HG03571 (cell line): Measurements from ENCODE around the gene WDR20.
"Not testable (repeated sequence)": the region's sequence is repeated elsewhere in the genome, so short reads cannot be mapped to it uniquely, and the experiment has no call there.

Experiments used
- ATAC-seq: cut with Tn5 transposase; IDR thresholded peaks from one replicate; pipeline ENCODE4 v1.9.1; 2021; ENCODE audit not compliant: unreplicated experiment

WDR20 gene

DNA sequence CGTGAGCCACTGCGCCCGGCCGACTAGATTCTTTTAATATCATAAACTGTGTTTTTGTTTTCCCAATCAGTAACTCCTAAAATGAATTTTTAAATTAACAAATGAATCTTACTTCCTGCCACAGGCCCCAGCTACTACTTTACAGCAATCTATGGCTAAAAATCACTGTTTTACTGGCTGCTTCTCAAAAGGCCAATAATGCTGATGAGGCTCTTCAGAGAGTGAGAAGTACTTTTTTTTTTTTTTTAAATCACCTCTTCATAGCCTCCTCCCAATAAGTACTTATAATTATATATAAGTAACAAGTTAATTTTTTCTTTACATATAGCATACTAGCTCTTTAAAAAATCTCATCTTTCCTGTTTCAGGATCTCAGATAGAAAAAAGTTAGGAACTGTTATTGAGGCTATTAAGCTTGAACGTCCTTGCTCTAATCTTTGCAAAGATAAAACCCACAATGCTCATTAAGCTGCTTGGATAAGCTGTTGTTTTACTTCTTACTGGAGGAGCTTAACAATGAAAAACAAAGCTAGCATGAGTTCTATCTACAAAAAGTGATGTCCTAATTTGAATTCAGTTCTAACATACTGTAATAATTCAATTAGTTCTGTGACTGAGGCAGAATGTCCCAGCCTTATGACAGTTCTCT, 12.8 kb upstream of the WDR20 start:
- ATAC-seq: no peak

DNA sequence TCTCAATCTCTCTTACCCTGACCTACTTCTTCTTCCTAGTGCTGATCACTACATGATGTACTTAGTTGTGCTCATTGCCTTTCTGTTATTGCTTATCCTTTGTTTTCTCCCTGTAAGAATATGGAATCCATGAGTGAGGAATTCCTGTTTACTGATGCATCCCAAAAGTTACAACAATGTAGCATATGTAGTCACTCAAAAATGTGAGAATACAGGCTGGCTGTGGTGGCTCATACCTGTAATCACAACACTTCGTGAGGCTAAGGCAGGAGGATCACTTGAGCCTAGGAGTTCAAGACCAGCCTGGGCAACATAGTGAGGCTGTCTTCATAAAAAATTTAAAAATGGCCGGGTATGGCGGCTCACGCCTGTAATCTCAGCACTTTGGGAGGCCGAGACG, 8.0 kb upstream of the WDR20 start:
- no peak for ATAC-seq

DNA sequence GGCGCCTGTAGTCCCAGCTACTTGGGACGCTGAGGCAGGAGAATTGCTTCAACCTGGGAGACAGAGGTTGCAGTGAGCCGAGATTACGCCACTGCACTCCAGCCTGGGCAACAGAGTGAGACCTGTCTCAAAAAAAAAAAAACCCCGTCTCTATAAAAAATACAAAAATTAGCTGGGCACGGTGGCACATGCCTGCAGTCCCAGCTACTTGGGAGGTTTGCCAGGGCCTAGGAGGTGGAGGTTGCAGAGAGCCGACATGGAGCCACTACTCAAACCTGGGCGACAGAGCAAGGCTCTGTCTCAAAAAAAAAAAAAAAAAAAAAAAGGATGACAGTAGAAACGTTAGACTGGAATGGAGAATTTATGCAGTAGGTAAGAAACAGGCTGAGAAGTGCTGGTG, 5.7 kb upstream of the WDR20 start:
- ATAC-seq: not testable (repeated sequence)

DNA sequence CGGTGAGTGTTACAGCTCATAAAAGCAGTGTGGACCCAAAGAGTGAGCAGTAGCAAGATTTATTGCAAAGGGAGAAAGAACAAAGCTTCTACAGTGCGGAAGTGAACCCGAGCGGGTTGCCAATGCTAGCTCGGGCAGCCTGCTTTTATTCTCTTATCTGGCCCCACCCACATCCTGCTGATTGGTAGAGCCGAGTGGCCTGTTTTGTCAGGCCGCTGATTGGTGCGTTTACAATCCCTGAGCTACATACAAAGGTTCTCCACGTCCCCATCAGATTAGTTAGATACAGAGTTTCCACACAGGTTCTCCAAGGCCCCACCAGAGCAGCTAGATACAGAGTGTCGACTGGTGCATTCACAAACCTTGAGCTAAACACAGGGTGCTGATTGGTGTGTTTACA, 5.0 kb upstream of the WDR20 start:
- not testable (repeated sequence) for ATAC-seq

DNA sequence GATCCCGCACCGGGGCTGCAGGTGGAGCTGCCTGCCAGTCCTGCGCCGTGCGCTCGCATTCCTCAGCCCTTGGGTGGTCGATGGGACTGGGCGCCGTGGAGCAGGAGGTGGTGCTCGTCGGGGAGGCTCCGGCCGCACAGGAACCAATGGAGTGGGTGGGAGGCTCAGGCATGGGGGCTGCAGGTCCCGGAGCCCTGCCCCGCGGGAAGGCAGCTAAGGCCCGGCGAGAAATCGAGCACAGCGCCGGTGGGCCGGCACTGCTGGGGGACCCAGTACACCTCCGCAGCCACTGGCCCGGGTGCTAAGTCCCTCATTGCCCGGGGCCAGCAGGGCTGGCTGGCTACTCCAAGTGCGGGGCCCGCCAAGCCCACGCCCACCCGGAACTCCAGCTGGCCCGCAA, 4.2 kb upstream of the WDR20 start:
- not testable (repeated sequence) for ATAC-seq

GRCh38 chr14:102138535-102138934, 1.2 kb upstream of the WDR20 start:
- no peak for ATAC-seq

GRCh38 chr14:102138961-102139285, 774 bp upstream of the WDR20 start:
- no peak for ATAC-seq

DNA sequence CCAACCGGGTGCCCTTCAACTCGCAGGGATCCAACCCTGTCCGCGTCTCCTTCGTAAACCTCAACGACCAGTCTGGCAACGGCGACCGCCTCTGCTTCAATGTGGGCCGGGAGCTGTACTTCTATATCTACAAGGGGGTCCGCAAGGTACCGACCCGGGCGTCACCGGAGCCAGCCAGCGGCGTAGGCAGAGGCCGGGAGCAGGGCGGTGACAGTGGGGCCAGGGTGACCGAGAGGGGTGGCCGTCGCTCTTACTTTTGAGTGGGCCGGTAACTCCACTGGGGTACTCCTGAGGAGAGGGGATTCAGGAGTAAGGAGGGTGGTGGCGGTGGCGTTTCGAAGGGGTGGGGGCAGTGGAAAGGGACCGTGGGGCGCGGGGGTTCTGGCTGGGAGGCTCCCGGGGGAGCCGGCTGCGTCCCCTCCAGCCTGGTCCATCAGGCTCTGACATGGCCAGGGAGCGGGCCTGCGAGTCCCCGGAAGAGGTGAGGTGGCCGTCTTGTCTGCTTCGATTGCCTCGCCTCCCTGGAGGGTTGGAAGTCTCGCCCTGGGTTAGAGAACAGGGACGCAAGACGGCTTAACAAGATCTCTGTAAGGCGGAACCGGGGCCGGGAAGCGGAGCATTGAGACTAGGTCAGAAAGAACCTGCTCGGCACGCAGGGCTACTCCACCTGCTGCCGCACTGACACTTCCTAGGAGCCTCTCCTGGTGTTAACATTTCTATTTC, 491 bp downstream of the WDR20 start:
- peak; percentile 15 for ATAC-seq

DNA sequence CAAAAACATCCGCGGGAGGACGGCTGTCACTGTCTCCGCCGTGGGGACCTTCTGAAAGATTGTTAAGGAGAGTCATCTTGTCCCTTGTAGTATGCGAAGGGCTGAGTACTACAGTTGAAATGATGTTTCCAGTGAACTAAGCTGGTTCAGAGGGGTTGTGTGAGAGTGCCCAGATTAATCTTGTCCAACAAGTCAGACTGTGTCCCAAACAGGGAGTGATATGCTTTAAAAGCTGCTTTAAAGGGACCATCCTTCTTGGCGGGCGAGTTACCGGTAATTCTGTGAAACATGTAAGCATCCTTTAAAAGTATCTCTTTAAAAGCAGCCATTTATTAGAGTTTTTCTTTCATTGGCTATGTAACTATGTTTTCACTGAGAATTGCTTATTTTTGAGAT, 1.1 kb downstream of the WDR20 start:
- no peak for ATAC-seq

DNA sequence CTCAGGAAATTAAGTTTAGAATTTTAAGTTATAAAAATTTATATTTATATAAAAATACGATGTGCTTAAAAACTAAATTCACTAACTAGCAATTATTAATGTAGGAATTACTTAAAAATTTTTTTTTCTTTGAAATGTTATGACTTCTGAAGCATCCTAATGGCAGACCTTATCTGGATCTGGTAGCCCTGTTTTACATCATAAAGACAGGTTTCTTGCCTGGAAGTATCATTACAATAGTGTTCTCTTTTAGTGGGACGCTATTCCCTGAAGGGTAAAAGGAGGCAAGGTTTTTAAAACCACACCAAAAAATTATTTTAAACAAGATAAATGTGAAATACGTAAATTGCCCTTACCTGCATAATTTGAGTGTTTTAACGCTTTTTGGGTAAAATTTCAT, 2.1 kb downstream of the WDR20 start:
- no peak for ATAC-seq

GRCh38 chr14:102144914-102145313, 5.2 kb downstream of the WDR20 start:
- ATAC-seq: no peak

GRCh38 chr14:102145395-102145794, 5.7 kb downstream of the WDR20 start:
- no peak for ATAC-seq

- ATAC-seq: no peak
These were observed 6.7 kb downstream of the WDR20 start for GRCh38 chr14:102146423-102146822.

DNA sequence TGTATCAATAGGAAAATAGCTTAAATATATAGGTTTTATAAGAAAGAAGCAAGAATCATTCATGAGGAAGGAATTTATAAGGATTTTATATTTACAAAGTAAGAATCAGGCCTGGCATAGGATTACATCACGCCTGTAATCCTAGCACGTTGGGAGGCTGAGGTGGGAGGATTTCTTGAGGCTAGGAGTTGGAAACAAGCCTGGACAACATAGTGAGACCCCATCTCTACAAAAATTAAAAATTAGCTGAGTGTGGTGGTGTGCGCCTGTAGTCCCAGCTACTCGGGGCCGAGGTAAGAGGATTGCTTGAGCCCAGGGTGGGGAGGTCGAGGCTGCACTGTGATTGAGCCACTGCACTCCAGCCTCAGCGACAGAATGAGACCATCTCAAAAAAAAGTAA, 10.4 kb downstream of the WDR20 start:
- no peak for ATAC-seq

DNA sequence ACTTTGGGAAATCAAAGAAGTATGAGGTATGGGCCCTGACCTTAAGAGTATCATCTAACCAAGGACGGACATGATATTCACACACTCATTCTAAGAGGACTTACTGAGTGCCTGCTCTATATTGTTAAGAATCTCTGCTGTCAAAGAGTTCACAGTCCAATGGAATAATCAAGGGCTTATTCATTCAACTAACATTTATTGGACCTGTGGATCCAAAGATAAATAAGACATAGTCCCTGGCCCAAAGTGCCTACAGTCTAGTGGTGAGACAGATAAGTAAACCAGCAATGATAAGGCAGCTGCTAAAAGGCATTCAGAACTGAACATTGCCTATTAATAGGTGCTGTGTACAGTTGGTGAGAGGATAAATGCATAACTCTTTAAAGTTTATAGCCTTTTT, 11.0 kb downstream of the WDR20 start:
- ATAC-seq: no peak

DNA sequence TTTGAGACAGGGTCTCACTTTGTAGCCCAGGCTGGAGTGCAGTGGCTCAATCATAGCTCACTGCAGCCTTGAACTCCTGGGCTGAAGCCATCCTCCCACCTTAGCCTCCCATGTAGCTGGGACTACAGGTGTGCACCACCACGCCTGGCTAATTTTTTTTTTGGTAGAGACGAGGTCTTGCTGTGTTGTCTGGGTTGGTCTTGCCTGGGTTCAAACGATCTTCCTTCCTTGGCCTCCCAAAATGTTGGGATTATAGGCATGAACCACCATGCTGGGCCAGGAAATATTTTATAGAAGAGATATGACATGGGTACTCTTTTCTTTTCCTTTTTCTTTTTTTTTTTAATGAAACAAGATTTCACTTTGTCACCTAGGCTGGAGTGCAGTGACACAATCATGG, 11.7 kb downstream of the WDR20 start:
- ATAC-seq: not testable (repeated sequence)

- no peak for ATAC-seq
These were observed 14.4 kb downstream of the WDR20 start for GRCh38 chr14:102154121-102154520.

DNA sequence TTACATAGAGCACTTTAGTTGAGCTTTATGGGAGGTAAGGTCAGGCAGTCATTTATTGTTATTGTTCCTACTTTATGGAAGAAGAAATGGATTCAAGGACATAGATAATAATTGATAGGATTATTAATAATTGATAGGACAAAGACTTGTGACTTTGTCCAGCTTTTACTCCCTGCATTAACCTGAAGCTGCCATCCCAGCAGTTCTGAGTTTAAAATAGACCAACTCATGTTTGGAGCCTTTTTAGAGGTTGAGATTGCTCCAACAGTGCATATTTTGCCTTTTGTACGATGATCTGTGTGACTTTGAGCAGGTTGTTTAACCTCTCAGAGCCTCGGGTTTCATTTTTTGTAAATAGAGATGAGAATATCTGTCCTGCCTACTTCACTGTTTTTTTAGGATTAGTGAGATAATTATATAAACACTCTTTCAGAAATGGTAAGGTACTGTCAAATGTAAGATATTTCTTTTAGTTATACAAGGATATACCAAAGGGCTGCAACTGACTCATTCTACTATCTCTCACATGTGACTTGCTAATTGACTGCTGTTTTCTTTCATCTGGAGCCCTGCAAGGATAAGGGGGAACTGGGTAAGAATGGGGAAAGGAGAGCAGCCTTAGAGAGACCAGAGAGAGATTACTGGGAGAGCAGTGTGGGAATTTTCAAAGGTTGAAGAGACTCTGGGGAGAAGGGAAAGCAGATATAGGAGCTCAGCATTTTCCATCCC, 15.3 kb downstream of the WDR20 start:
- ATAC-seq: no peak

DNA sequence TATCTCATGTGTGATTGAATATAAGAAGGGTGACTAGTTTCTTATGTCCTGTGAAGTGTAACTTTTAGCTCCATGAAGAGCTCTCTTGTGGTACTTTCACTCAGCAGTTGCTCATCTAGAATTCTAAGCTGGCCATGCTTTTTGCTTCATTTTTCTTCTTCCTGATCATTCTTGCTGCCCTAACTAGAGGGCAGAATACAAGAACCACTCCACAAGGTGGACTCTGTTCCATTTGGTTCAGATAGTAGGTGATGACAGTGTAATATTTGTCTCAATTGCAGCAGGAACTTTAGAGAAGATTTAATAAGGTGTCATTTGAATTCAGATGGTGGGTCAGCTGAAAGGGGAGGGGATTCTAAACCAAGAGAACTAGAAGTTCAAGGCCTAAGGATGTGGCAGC, 17.6 kb downstream of the WDR20 start:
- ATAC-seq: no peak

DNA sequence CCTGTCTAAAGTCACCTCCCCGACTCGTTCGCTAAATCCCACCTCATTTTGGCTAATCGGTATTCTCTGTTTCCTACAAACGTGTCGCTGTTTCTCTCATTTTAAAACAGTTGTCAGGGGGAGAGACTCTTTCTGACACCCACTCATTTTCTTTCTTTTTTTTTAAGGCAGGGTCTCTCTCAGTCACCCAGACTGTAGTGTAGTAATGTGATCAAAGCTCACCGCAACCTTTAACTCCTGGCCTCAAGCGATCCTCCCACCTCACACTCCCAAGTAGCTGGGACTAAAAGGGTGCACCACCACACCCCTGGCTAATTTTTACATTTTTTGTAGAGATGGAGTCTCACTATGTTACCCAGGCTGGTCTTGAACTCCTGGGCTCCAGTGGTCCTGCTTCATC, 19.1 kb downstream of the WDR20 start:
- ATAC-seq: no peak

- no peak for ATAC-seq
These were observed 20.1 kb downstream of the WDR20 start for GRCh38 chr14:102159841-102160240.

GRCh38 chr14:102162487-102162886, 22.8 kb downstream of the WDR20 start:
- no peak for ATAC-seq
